ENCODE data around the gene GPR108. TPM values are rescaled to one million over a fixed set of nuclear protein-coding genes. Genes with fewer than 3 reads are reported as not detected.

GPR108 gene
- total RNA-seq, 1 donor from 2014 or later: 45.4 TPM

DNA sequence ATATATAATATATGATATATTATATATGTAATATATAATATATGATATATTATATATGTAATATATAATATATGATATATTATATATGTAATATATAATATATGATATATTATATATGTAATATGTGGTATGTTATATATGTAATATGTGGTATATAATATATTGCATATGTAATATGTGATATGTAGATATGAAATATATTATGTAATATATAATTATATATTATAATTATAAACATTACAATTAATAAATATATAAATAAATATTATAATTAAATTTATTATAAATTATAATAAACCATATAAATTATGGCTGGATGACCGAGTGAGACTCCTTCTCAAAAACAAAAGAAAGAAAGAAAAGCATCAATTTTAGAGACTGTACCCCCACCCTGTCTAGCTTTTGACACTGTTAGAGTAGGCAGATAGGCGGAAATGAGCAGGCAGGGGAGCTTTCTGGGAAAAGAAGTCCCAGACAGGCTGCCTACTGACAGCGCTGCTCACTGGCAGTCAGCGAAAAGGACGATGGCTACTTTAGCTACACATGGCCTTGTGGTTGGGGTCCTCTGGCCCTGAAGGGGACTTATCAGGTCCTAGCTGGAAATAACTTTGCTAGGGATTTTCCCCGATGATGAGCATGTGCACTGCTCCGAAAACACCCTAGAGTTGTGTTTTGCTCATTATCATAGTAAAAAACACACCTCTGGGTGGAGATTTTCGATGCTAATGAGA, 36.6 kb downstream of the GPR108 start:
- no peaks in the 10 kb centered on the region for H3K36me3 Mint-ChIP-seq (ENCODE audit: unreplicated experiment)
- no peaks in the 10 kb centered on the region for H3K27me3 Mint-ChIP-seq (ENCODE audit: unreplicated experiment)
- TF ChIP-seq, protein P1, sequence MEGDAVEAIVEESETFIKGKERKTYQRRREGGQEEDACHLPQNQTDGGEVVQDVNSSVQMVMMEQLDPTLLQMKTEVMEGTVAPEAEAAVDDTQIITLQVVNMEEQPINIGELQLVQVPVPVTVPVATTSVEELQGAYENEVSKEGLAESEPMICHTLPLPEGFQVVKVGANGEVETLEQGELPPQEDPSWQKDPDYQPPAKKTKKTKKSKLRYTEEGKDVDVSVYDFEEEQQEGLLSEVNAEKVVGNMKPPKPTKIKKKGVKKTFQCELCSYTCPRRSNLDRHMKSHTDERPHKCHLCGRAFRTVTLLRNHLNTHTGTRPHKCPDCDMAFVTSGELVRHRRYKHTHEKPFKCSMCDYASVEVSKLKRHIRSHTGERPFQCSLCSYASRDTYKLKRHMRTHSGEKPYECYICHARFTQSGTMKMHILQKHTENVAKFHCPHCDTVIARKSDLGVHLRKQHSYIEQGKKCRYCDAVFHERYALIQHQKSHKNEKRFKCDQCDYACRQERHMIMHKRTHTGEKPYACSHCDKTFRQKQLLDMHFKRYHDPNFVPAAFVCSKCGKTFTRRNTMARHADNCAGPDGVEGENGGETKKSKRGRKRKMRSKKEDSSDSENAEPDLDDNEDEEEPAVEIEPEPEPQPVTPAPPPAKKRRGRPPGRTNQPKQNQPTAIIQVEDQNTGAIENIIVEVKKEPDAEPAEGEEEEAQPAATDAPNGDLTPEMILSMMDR (IDR thresholded peaks at IDR 0.05): no peak
- no peaks in the 10 kb centered on the region for H3K9me3 Mint-ChIP-seq (ENCODE audit: unreplicated experiment)
- H3K4me3 Mint-ChIP-seq (ENCODE audit: unreplicated experiment): no peak overlapping the region
- H3K4me1 Mint-ChIP-seq (ENCODE audit: unreplicated experiment): no peaks in the 10 kb centered on the region
- DNase-seq (ENCODE audit: extremely low spot score, unreplicated experiment): no peak
- H3K27ac Mint-ChIP-seq (ENCODE audit: unreplicated experiment): no peak overlapping the region

DNA sequence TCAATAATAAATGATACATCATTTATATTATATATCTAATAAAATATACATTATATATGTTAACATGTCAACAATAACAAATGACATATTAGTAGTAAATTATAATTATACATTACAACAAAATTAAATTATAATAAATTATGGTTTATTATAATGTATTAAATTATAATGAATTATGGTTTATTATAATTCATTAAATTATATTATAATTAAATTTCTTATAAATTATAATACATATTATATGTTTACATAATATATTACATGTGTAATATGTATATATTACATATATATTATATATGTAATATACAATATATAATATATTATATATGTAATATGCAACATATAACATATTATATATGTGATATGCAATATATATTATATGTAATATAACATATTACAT, 37.4 kb downstream of the GPR108 start:
- TF ChIP-seq, protein P1 (IDR thresholded peaks at IDR 0.05): no peak
- Mint-ChIP-seq H3K27ac (ENCODE audit: unreplicated experiment) (no peak overlapping the region), H3K36me3 (ENCODE audit: unreplicated experiment) (no peaks in the 10 kb centered on the region), H3K27me3 (ENCODE audit: unreplicated experiment) (no peaks in the 10 kb centered on the region), H3K9me3 (ENCODE audit: unreplicated experiment) (no peaks in the 10 kb centered on the region), H3K4me3 (ENCODE audit: unreplicated experiment) (no peak overlapping the region), H3K4me1 (ENCODE audit: unreplicated experiment) (no peaks in the 10 kb centered on the region)
- no peak for DNase-seq (ENCODE audit: extremely low spot score, unreplicated experiment)

DNA sequence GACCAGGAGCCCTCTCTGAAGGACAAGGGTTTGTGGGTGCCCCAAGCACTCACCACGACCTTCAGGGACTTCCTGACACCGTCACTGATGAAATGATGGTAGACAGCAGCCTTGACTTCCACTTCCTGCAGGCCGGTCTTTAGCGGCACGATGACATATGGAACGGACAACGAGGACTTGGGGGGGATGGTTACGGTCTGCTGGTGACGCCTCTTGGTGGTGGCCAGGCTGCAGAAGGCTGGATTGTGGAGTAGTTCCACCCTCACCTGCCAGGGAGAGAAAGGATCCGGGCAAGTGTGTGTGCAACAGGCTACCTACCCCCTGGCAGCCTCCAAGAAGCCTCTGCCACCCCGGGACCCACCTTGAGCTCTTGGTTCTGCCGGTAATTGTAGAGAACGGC, 40.1 kb downstream of the GPR108 start:
- DNase-seq (ENCODE audit: extremely low spot score, unreplicated experiment): no peak
- no peaks in the 10 kb centered on the region for H3K4me1 Mint-ChIP-seq (ENCODE audit: unreplicated experiment)
- H3K4me3 Mint-ChIP-seq (ENCODE audit: unreplicated experiment): no peak overlapping the region
- no peaks in the 10 kb centered on the region for H3K9me3 Mint-ChIP-seq (ENCODE audit: unreplicated experiment)
- TF ChIP-seq, protein P1 (IDR thresholded peaks at IDR 0.05): no peak
- H3K36me3 Mint-ChIP-seq (ENCODE audit: unreplicated experiment): no peaks in the 10 kb centered on the region
- H3K27ac Mint-ChIP-seq (ENCODE audit: unreplicated experiment): no peak overlapping the region
- H3K27me3 Mint-ChIP-seq (ENCODE audit: unreplicated experiment): no peaks in the 10 kb centered on the region

DNA sequence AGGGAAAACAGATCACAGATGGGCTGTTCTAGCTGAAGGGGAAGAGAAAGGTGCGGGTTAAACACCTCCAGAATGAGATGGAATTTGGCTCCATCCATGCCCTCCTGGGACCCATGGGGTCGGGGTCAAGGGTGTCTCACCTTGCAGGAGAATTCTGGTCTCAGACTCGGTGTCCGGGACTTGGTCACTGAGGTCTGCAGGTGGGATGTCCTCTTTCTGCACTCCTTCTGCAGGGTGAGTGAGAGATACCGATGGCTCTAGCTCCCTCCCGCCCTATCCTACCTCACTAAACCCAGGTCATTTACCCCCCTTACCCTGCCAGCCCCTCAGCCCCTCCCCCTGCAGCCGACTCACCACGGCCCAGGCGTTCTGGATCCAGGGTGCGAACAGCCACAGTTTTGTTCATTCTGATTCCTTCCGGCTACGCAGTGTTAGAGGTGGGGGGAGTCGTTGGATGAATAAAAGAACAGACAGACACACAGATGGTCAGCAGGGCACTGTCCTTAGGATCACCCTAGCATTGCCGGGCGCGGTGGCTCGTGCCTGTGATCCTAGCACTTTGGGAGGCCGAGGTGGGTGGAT, 41.0 kb downstream of the GPR108 start:
- Mint-ChIP-seq H3K27ac (ENCODE audit: unreplicated experiment) (no peak overlapping the region), H3K4me3 (ENCODE audit: unreplicated experiment) (no peak overlapping the region)

More for the DNA sequence above, 41.0 kb downstream of the GPR108 start:
- no peaks in the 10 kb centered on the region for H3K27me3 Mint-ChIP-seq (ENCODE audit: unreplicated experiment)
- TF ChIP-seq, protein P1 (IDR thresholded peaks at IDR 0.05): no peak
- no peak for DNase-seq (ENCODE audit: extremely low spot score, unreplicated experiment)
- no peaks in the 10 kb centered on the region for H3K9me3 Mint-ChIP-seq (ENCODE audit: unreplicated experiment)
- H3K36me3 Mint-ChIP-seq (ENCODE audit: unreplicated experiment): no peaks in the 10 kb centered on the region
- no peaks in the 10 kb centered on the region for H3K4me1 Mint-ChIP-seq (ENCODE audit: unreplicated experiment)
